Stomach smooth muscle (tissue), 2 donors: ENCODE measurements around the gene BCL2A1.

Experiments used
- H3K27ac ChIP-seq: one replicate; pipeline ENCODE4 v1.7.0; 2013; ENCODE audit warnings: mild to moderate bottlenecking, low read length, inconsistent platforms
- H3K27me3 ChIP-seq, 2 donors: one replicate each; pipeline ENCODE4 v1.7.0; 2013; ENCODE audit warnings: low read length in 2 of 2; ENCODE audit not compliant: insufficient read depth in 2 of 2, control insufficient read depth in 1 of 2
- H3K36me3 ChIP-seq, 2 donors: one replicate each; pipeline ENCODE4 v1.7.0; 2013; ENCODE audit warnings: low read length in 2 of 2; ENCODE audit not compliant: control insufficient read depth in 2 of 2, insufficient read depth in 2 of 2
- H3K4me1 ChIP-seq: one replicate; pipeline ENCODE4 v1.7.0; 2013; ENCODE audit warnings: low read length; ENCODE audit not compliant: control insufficient read depth, insufficient read depth
- H3K4me3 ChIP-seq, 2 donors: one replicate each; pipeline ENCODE4 v1.7.0; 2013; ENCODE audit warnings: low read length in 2 of 2
- H3K9ac ChIP-seq, 2 donors: one replicate each; pipeline ENCODE4 v1.7.0; 2013; ENCODE audit warnings: low read length in 2 of 2, mild to moderate bottlenecking in 1 of 2
- H3K9me3 ChIP-seq, 2 donors: one replicate each; pipeline ENCODE4 v1.7.0; 2013; ENCODE audit warnings: low read length in 2 of 2; ENCODE audit not compliant: control insufficient read depth in 2 of 2
- donor health status: healthy.
- donor health status: Pancreatic carcinoma.

BCL2A1 gene

DNA sequence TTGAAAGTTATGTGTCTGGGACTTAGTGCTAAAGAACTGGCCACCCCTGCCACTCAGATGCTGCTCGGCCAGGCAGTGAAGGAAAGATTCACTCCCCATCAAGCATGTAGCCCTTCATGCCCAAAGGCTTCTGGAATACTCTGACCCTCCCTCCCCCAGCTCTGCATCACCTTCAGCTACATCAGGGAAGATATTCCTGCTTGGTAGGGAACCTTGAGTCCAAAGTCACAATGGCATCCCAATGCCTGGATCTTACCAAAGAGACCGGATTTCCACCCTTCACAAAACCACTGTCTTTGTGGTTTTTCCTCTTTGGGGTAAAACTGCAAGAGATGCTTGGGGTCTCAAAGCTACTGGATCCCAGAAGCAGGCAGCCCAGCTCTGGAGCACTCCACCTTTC is 18.2 kb upstream of the BCL2A1 start:
- Histone ChIP-seq H3K4me1 (no peaks in the 10 kb centered on the region), H3K9me3 (no peaks in the 10 kb centered on the region), H3K9ac (no peak overlapping the region), H3K27me3 (peaks cover 0 to 4% of the 10 kb centered on the region in 2 donors), H3K4me3 (no peak overlapping the region), H3K27ac (no peak overlapping the region), H3K36me3 (no peaks in the 10 kb centered on the region)

DNA sequence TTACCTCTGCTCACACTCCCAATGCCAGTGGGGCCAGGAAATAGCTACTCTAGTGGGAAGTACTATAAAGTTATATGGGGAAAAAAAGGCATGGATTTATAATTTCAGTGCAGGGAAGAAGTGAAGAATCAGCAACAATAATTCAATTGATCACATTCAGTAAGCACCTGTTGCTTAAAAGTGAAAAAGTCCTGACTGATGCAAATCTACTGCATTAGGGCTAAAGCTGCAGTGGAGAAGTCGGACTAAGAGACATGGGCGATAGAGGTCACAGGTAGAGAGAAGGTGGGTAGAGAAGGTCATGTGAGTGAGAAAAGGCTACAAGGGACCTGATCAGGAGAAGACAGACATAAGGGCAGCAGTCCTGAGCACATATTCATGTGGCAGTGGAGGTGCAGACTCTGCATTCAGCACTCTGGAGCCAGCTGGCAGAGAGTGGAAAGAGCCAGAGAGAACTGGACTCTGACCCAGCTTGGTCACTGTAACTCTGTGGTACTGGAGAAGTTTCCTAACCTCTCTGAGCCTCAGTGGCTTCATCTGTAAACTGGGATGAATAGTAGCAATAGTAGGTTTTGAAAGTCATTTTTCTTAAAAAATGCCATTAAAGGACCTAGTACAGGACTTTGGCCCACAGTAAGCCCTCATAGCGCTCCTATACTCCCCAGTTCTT is 17.6 kb upstream of the BCL2A1 start:
- Histone ChIP-seq H3K27ac (no peak overlapping the region), H3K9me3 (no peaks in the 10 kb centered on the region), H3K4me1 (no peaks in the 10 kb centered on the region), H3K36me3 (no peaks in the 10 kb centered on the region), H3K9ac (no peak overlapping the region), H3K27me3 (peaks cover 0 to 4% of the 10 kb centered on the region in 2 donors), H3K4me3 (no peak overlapping the region)

DNA sequence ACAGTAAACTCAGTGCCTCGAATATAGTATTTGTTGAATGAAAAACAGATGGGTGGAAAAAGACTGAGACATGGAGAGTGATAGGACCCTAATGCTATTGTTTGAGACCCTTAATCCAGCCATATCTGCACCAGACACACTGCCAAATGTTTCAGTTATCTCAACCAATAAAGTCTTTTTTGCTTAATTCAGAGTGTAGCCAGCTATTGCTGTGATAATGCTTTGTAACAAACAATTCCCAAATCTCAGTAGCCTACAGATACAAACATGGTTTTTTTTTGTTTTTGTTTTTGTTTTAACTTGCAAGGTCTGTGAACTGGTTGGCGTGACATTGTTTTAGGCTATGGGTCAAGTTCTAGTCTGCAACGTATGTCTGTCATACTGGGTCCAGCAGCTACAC is 17.0 kb upstream of the BCL2A1 start:
- peaks cover 0 to 4% of the 10 kb centered on the region in 2 donors for H3K27me3 ChIP-seq
- H3K4me3 ChIP-seq, result no peak overlapping the region
- H3K27ac ChIP-seq, result no peak overlapping the region
- H3K9ac ChIP-seq, result no peak overlapping the region
- H3K4me1 ChIP-seq, result no peaks in the 10 kb centered on the region
- H3K9me3 ChIP-seq, result no peaks in the 10 kb centered on the region
- H3K36me3 ChIP-seq, result no peaks in the 10 kb centered on the region

DNA sequence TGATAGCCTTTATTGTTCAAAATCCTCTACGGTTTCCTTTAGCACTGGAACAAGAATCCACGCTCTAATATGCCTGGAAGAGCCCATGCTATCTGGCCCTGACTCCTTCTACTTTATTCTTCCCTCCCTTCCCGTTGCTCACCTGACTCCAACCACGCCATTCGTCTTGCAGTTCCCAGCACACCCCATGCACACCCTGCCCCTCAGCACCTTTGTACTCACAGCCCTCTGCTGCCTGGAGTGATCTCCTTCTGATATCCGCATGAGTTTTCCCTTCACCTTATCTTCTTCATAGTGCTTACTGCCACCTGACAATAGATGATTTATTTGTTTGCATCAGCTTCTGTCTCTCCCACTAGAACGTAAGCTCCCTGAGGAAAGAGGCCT is 16.6 kb upstream of the BCL2A1 start:
- Histone ChIP-seq H3K4me1 (no peaks in the 10 kb centered on the region), H3K4me3 (no peak overlapping the region), H3K27ac (no peak overlapping the region), H3K9me3 (no peaks in the 10 kb centered on the region), H3K27me3 (peaks cover 0 to 4% of the 10 kb centered on the region in 2 donors), H3K9ac (no peak overlapping the region), H3K36me3 (no peaks in the 10 kb centered on the region)

DNA sequence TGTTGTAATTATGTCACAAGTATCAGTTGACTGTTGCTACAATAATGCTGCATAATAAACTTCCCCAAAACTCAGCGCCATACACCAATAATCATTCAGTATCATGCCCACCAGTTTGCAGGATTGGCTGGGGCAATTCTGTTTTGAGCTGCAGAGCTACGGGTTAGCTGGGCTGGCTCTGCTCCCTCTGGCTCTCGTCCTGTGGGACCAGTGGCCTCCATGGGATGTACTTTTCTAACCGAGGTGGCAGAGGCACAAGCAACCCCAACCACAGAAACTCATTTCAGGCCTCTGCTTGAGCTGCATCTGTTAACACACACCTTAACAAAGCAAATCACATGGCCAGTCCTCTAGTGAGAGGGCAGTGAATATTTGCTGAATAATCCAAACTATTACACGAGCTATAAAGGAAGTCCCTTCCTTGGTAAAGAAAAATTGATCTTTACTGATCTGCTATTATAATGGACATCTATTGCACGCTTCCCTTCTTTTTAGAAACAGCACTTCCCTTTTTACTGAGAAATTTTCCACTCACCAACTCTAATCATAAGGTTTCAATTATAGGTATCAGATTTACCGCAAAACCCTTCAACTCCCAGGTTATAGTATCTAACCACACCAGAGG is 10.9 kb upstream of the BCL2A1 start:
- no peak overlapping the region for H3K4me3 ChIP-seq
- H3K9ac ChIP-seq, result no peak overlapping the region
- no peak overlapping the region for H3K27ac ChIP-seq
- no peaks in the 10 kb centered on the region for H3K9me3 ChIP-seq
- H3K27me3 ChIP-seq, result no peaks in the 10 kb centered on the region
- H3K4me1 ChIP-seq, result no peaks in the 10 kb centered on the region
- H3K36me3 ChIP-seq, result no peaks in the 10 kb centered on the region

DNA sequence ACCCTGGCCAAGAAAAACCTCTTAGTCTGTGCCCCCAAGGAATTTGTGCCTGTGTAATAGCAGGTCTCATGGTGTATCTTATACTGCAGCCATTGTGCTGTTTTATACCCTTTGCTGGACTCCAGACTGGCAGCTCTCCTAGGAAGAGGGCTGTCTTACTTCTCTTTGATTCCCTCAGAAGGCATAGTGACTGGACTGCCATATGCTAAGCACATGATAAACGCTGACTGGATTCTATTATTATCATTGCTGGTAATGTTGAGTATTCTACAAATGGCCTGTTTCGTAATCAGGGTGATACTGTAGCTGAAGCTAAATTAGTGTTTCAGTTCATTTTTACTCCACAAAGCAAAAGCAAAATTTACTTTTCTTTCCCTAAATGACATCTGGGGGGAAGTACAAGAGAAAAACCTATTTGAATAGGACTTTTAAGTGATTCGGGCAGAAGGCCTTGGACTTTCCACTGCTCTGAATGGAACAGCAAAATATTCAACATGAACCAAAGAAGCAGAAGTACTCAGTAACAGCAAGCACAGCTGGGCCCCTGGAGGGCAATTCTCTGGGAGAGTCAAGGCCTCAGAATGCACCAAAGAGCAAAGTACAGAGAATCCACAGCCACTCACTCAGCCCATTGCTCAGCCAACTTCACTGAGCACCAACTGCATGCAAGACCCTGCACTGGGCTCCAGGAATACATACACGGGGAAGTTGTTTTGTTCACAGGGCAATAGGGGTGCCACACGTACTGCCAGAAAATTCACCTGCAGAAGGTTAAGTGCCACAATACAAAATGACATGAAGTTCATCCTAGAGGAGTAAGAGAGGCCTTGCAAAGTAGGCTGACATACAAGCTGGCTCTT is 7.9 kb upstream of the BCL2A1 start:
- Histone ChIP-seq H3K27ac (no peak overlapping the region), H3K9me3 (no peaks in the 10 kb centered on the region)

DNA sequence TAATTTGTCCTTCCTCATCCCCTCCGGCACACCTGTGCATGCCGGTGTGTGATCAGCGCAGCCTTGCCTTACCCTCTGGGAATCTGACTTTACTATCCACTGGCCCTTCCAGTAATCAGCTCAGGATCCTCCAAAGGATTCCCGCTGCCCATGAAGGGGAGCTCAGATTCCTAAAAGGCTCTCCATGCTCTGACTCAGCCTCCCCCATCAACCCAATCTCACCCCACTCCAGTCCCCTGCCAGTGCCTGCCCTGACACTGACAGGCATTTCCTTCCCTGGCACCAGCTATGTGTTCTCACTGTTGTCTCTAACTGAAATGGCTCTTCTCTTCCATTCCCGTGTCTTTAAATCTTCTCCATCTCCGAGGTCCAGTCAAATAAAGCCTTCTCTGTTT is 7.3 kb upstream of the BCL2A1 start:
- no peaks in the 10 kb centered on the region for H3K27me3 ChIP-seq
- no peak overlapping the region for H3K9ac ChIP-seq
- H3K4me3 ChIP-seq, result no peak overlapping the region
- no peaks in the 10 kb centered on the region for H3K9me3 ChIP-seq
- H3K4me1 ChIP-seq, result no peaks in the 10 kb centered on the region
- no peak overlapping the region for H3K27ac ChIP-seq
- H3K36me3 ChIP-seq, result no peaks in the 10 kb centered on the region

More for the DNA sequence above, 7.9 kb upstream of the BCL2A1 start:
- H3K4me3 ChIP-seq, result no peak overlapping the region
- H3K27me3 ChIP-seq, result no peaks in the 10 kb centered on the region
- H3K4me1 ChIP-seq, result no peaks in the 10 kb centered on the region
- no peak overlapping the region for H3K9ac ChIP-seq
- no peaks in the 10 kb centered on the region for H3K36me3 ChIP-seq

DNA sequence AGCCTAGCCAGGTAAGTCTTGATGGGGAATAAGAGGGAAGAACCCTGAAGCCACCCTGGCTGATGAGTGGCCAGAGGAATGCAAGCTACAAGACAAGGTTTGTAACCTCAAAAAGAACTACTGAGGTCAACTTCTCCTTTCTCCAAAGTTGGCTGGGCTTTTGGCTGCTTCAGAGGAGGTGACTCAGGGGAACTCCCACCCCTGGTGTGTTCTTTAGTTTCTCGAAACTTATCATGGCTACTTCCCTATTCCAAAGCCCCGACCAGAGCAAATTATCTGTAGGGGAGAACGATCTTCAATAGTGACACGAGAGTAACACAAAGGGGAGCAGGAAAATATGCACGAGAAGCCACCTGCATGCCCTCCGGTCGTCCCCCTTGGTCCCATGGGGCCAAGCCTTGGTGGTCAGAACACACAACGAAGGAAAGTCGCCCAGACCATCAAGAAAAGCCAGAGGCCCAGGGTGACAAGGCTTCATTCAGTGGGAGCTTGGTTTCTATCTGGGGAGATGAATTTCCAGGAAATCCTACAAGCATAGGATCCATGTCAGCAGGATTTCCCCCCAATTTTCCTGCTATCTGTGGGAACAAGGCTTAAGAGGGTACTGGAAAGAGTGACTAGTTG is 6.5 kb upstream of the BCL2A1 start:
- Histone ChIP-seq H3K27ac (no peak overlapping the region), H3K4me1 (no peaks in the 10 kb centered on the region), H3K27me3 (no peaks in the 10 kb centered on the region), H3K36me3 (no peaks in the 10 kb centered on the region), H3K4me3 (no peak overlapping the region), H3K9ac (no peak overlapping the region), H3K9me3 (no peaks in the 10 kb centered on the region)

DNA sequence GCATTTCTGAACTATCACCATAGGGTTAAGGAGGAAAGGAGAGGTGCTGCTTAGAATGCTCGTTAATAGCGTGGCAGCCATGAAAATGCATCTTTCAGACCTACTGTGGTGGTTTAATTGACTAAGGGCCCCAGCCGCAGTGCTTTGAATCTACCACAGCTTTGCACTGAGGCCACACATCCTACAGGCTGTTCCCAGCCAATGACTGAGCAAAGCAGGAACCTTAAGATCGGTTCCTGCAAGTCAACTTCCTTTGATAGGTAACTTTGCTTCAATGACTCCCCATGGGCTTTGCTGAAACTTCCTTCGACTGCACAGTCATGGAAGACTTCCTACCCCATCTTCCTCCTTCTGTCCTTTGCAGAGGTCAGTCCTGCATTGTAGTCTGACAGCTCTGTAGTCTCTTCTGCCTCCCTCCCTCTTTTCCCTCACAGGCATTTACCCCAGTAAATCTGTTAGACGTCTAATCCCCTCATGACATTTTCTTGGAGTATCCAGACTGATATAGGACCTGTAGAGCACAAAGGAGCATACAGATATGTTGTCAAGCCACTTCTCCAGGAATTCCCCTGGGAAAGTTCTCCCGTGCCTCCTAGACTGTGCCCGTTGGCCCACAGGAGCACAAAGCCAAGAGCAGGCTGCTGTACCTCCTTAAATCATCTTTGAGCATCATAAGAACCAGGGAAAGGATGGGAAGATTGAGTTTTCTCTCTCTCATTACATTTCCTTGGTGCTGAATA is 2.6 kb upstream of the BCL2A1 start:
- no peaks in the 10 kb centered on the region for H3K9me3 ChIP-seq
- no peak overlapping the region for H3K4me3 ChIP-seq
- H3K36me3 ChIP-seq, result no peaks in the 10 kb centered on the region
- H3K27ac ChIP-seq, result no peak overlapping the region
- no peaks in the 10 kb centered on the region for H3K4me1 ChIP-seq
- no peaks in the 10 kb centered on the region for H3K27me3 ChIP-seq
- no peak overlapping the region for H3K9ac ChIP-seq

DNA sequence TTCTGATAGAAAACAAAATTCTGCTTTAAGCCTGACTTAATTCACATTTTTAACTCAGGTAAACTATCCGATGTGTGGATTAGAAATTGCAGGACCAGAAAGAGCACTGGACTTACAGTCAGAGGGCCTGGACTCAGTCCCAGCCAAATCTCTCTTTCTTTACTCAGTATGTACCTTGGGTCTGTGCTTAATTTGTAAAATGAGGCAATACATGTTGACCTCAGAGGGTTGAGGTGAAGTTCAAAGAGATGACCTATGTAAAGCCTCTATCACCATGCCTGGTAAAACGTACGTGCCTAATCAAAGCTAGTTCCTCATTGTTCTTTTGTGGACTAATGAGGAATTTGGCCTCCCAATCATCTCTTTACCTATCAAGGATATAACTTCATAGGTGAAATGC is 1.9 kb upstream of the BCL2A1 start:
- Histone ChIP-seq H3K27me3 (no peaks in the 10 kb centered on the region), H3K9ac (no peak overlapping the region), H3K4me3 (no peak overlapping the region), H3K4me1 (no peaks in the 10 kb centered on the region), H3K9me3 (no peaks in the 10 kb centered on the region), H3K27ac (no peak overlapping the region), H3K36me3 (no peaks in the 10 kb centered on the region)
